IMR-90 (cell line): ENCODE measurements around the gene OSGEP. TPM values are rescaled to one million over a fixed set of nuclear protein-coding genes. Genes with fewer than 3 reads are reported as not detected.

Source experiments
- ATAC-seq: fragments of 200-7000 bp; cut with Tn5 transposase; 2 replicates; pipeline ENCODE4 v1.9.1; 2020; ENCODE audit warnings: low read depth, mild to moderate bottlenecking, moderate library complexity
- BruUV-seq: library from RNA; stranded (reverse); fragments of 400-500 nt; replicated peaks from 2 replicates; lab custom pipeline; 2021; lab: Mats Ljungman, UMichigan
- CTCF ChIA-PET: fragments of 300-600 bp; formaldehyde crosslinking; extraction: SDS; loops from one replicate; lab custom pipeline; 2021; ENCODE audit warnings: antibody characterized with exemption; lab: Yijun Ruan, JAX
- POLR2A ChIA-PET: fragments of 300-600 bp; sonication (Branson Sonifier 250); formaldehyde crosslinking; loops from one replicate; lab custom pipeline; 2022; ENCODE audit warnings: antibody characterized with exemption; ENCODE audit not compliant: unreplicated experiment; lab: Charles Lee
- DNase-seq: peaks from one replicate; pipeline ENCODE4 v3.0.0; 2013
- H2AFZ ChIP-seq: replicated peaks from 2 replicates; pipeline ENCODE3; 2013; ENCODE audit warnings: low read length, mild to moderate bottlenecking; ENCODE audit not compliant: poor library complexity
- H2AK5ac ChIP-seq: 2 replicates; pipeline ENCODE4 v1.6.1; 2013; ENCODE audit warnings: low read depth, low read length, inconsistent platforms
- H2AK9ac ChIP-seq: replicated peaks from 2 replicates; pipeline ENCODE3; 2013; ENCODE audit warnings: mild to moderate bottlenecking, low read depth, low read length, moderate library complexity; ENCODE audit not compliant: poor library complexity
- H2BK120ac ChIP-seq: 2 replicates; pipeline ENCODE4 v1.6.1; 2013; ENCODE audit warnings: low read depth, low read length, inconsistent platforms
- H2BK15ac ChIP-seq: 3 replicates; pipeline ENCODE4 v1.6.1; 2013; ENCODE audit warnings: low read depth, low read length, inconsistent platforms
- H2BK20ac ChIP-seq: 2 replicates; pipeline ENCODE4 v1.6.1; 2013; ENCODE audit warnings: low read depth, mild to moderate bottlenecking, inconsistent platforms, low read length, moderate library complexity
- H2BK5ac ChIP-seq: 2 replicates; pipeline ENCODE4 v1.6.1; 2013; ENCODE audit warnings: mild to moderate bottlenecking, low read depth, low read length, inconsistent platforms; ENCODE audit not compliant: poor library complexity, severe bottlenecking
- H3K14ac ChIP-seq: replicated peaks from 2 replicates; pipeline ENCODE4 v1.6.1; 2013; ENCODE audit warnings: low read depth, low read length, inconsistent platforms
- H3K18ac ChIP-seq: 2 replicates; pipeline ENCODE4 v1.6.1; 2013; ENCODE audit warnings: low read depth, low read length, control low read depth
- H3K23ac ChIP-seq: 2 replicates; pipeline ENCODE4 v1.6.1; 2013; ENCODE audit warnings: low read depth, low read length, inconsistent platforms
- H3K27ac ChIP-seq: 2 replicates; pipeline ENCODE4 v1.5.1; 2013; ENCODE audit warnings: mild to moderate bottlenecking, control low read depth, low read length; ENCODE audit not compliant: insufficient read depth
- H3K27me3 ChIP-seq: 2 replicates; pipeline ENCODE4 v1.6.1; 2013; ENCODE audit warnings: low read length; ENCODE audit not compliant: control insufficient read depth, insufficient read depth
- H3K36me3 ChIP-seq: 2 replicates; pipeline ENCODE4 v1.6.1; 2013; ENCODE audit warnings: low read length, mixed read lengths; ENCODE audit not compliant: control insufficient read depth, insufficient read depth
- H3K4ac ChIP-seq: 2 replicates; pipeline ENCODE4 v1.6.1; 2013; ENCODE audit warnings: low read depth, low read length, inconsistent platforms
- H3K4me1 ChIP-seq: 2 replicates; pipeline ENCODE4 v1.6.1; 2013; ENCODE audit warnings: low read length, mixed read lengths; ENCODE audit not compliant: control insufficient read depth, insufficient read depth
- H3K4me2 ChIP-seq: 2 replicates; pipeline ENCODE4 v1.6.1; 2013; ENCODE audit warnings: low read depth, mild to moderate bottlenecking, control low read depth, low read length, moderate library complexity
- H3K4me3 ChIP-seq: 2 replicates; pipeline ENCODE4 v1.5.1; 2013; ENCODE audit warnings: low read depth, mild to moderate bottlenecking, control low read depth, low read length, moderate library complexity; ENCODE audit not compliant: insufficient read depth
- H3K56ac ChIP-seq: 2 replicates; pipeline ENCODE4 v1.6.1; 2013; ENCODE audit warnings: low read length, inconsistent platforms; ENCODE audit not compliant: insufficient read depth; ENCODE audit errors: extremely low read depth
- H3K79me1 ChIP-seq, 2 experiments: 2 replicates each; pipeline ENCODE4 v1.6.1; 2013; ENCODE audit warnings: low read length in 2 of 2, inconsistent platforms in 1 of 2, low read depth in 1 of 2
- H3K9ac ChIP-seq: 2 replicates; pipeline ENCODE4 v1.6.1; 2013; ENCODE audit warnings: low read depth, low read length, control low read depth
- H3K9me1 ChIP-seq: 2 replicates; pipeline ENCODE4 v1.6.1; 2013; ENCODE audit warnings: low read length, inconsistent platforms; ENCODE audit not compliant: insufficient read depth
- H3K9me3 ChIP-seq: 2 replicates; pipeline ENCODE4 v1.6.1; 2013; ENCODE audit warnings: low read length; ENCODE audit not compliant: control insufficient read depth, insufficient read depth
- H4K20me1 ChIP-seq: 2 replicates; pipeline ENCODE4 v1.6.1; 2013; ENCODE audit warnings: low read length, inconsistent platforms; ENCODE audit not compliant: insufficient read depth
- H4K5ac ChIP-seq: 2 replicates; pipeline ENCODE4 v1.6.1; 2013; ENCODE audit warnings: mild to moderate bottlenecking, low read depth, low read length, control low read depth
- H4K8ac ChIP-seq, 2 experiments: 2 replicates each; pipeline ENCODE4 v1.6.1; 2013; ENCODE audit warnings: low read depth in 2 of 2, low read length in 2 of 2, control low read depth in 1 of 2, inconsistent platforms in 1 of 2
- H4K91ac ChIP-seq: 2 replicates; pipeline ENCODE4 v1.6.1; 2013; ENCODE audit warnings: low read depth, low read length, inconsistent platforms; ENCODE audit not compliant: insufficient read depth
- CHD1 ChIP-seq: IDR thresholded peaks from 2 replicates; pipeline ENCODE4 v1.6.1; 2012; ENCODE audit warnings: low read depth, low read length, improper control_type of control experiment
- CTCF ChIP-seq: conservative IDR thresholded peaks from 2 replicates; pipeline ENCODE4 v1.5.1; 2012; ENCODE audit warnings: mild to moderate bottlenecking, low read depth, low read length, improper control_type of control experiment
- FOS ChIP-seq: fragments of 150-350 bp; IDR thresholded peaks from 2 replicates; pipeline ENCODE4 v1.6.1; 2016; ENCODE audit warnings: low read depth, low read length
- MAFK ChIP-seq: IDR thresholded peaks from 2 replicates; pipeline ENCODE4 v1.6.1; 2012; ENCODE audit warnings: low read depth, low read length, improper control_type of control experiment
- MAZ ChIP-seq: IDR thresholded peaks from 2 replicates; pipeline ENCODE4 v1.6.1; 2012; ENCODE audit warnings: low read depth, mild to moderate bottlenecking, low read length, improper control_type of control experiment, moderate library complexity, borderline replicate concordance
- MXI1 ChIP-seq: IDR thresholded peaks from 2 replicates; pipeline ENCODE4 v1.6.1; 2012; ENCODE audit warnings: low read depth, mild to moderate bottlenecking, low read length, moderate library complexity, borderline replicate concordance
- POLR2A ChIP-seq: IDR thresholded peaks from 2 replicates; pipeline ENCODE4 v1.6.1; 2012; ENCODE audit warnings: mild to moderate bottlenecking, low read depth, low read length
- RAD21 ChIP-seq: IDR thresholded peaks from 2 replicates; pipeline ENCODE4 v1.6.1; 2012; ENCODE audit warnings: low read length, improper control_type of control experiment
- SMC3 ChIP-seq: fragments of 150-350 bp; IDR thresholded peaks from 2 replicates; pipeline ENCODE4 v1.6.1; 2016; ENCODE audit warnings: low read depth, mild to moderate bottlenecking, antibody characterized with exemption, low read length, moderate library complexity
- USF2 ChIP-seq: fragments of 150-350 bp; IDR thresholded peaks from 2 replicates; pipeline ENCODE4 v1.6.1; 2017; ENCODE audit warnings: mild to moderate bottlenecking, antibody characterized with exemption, low read length, low read depth
- WGBS, 2 experiments: methylation state at CpG; one replicate each; pipeline versions ENCODE4 v1.1.5 to v1.1.7; 2013; ENCODE audit warnings: missing lambda C conversion rate in 2 of 2; ENCODE audit not compliant: insufficient read length in 1 of 2; ENCODE audit errors: extremely low coverage in 2 of 2; 5-methylcytosine and 5-hydroxymethylcytosine counted together
- dilution Hi-C: fragments of 300-500 bp; cut with HindIII; formaldehyde crosslinking; loops from one replicate; pipeline ENCODE4 v1.14.3; 2018; ENCODE audit warnings: low sequenced_read_pairs; ENCODE audit not compliant: unreplicated experiment
- in situ Hi-C: fragments of 300-500 bp; cut with MboI; formaldehyde crosslinking; loops from 3 replicates; pipeline ENCODE4 v1.14.3; 2019; ENCODE audit warnings: low sequenced_read_pairs, inconsistent platforms, mixed read lengths
- intact Hi-C: fragments of 100-400 bp; cut with micrococcal nuclease; formaldehyde crosslinking; loops from 2 replicates; pipeline ENCODE4 v1.10.0; 2022
- polyA plus RNA-seq, 3 experiments: library from polyadenylated mRNA; depleted of rRNA; stranded (reverse); fragments of >200 nt; gene quantifications; 2 replicates each; pipeline ENCODE4 v1.2.3, GENCODE V29; 2012; ENCODE audit warnings: low replicate concordance in 1 of 3
- total RNA-seq: library from RNA; depleted of rRNA; stranded (reverse); fragments of >200 nt; gene quantifications from 2 replicates; pipeline ENCODE4 v1.2.3, GENCODE V29; 2012

Gene OSGEP
- total and polyA plus RNA-seq, 2 of the 4 experiments (the other 2 are of a cell fraction) = 24.7 to 32.4 TPM

GRCh38 chr14:20468764-20469241 lies 14.2 kb upstream of the OSGEP start:
- no peak for ATAC-seq
- POLR2A ChIA-PET = no interaction called here

More at GRCh38 chr14:20468764-20469241, 14.2 kb upstream of the OSGEP start:
- H4K5ac ChIP-seq = no peak overlapping the region
- no peak overlapping the region for H3K27ac ChIP-seq
- no peak overlapping the region for H2AK9ac ChIP-seq
- no CpG with 5 or more reads among the region's 16 CpGs for WGBS, 2 experiments
- in situ Hi-C loops (loop anchor here (25.0 kb wide), 1 partner anchor 618 kb away; the partner anchor contains the start of gene ZNF219), intact Hi-C loops (loop anchor here (5.0 kb wide), 1 partner anchor 63 kb away; no protein-coding TSS in a partner anchor), dilution Hi-C loops (no loop called here)
- H4K91ac ChIP-seq = no peak overlapping the region
- H3K27me3 ChIP-seq = no peaks in the 10 kb centered on the region
- H3K18ac ChIP-seq = no peak overlapping the region
- no peak for DNase-seq
- no peak overlapping the region for H4K8ac ChIP-seq
- CTCF ChIA-PET = no interaction called here
- no peak overlapping the region for H3K23ac ChIP-seq
- no peaks in the 10 kb centered on the region for H4K20me1 ChIP-seq
- peak overlapping the region; percentile 88 for H2AFZ ChIP-seq
- H3K4me3 ChIP-seq = peak overlapping the region; percentile 88
- no peaks in the 10 kb centered on the region for H3K36me3 ChIP-seq
- no peak overlapping the region for H3K9ac ChIP-seq
- H2AK5ac ChIP-seq = no peak overlapping the region
- no peak overlapping the region for H2BK120ac ChIP-seq
- BruUV-seq = no TSS peak
- H3K9me3 ChIP-seq = no peaks in the 10 kb centered on the region
- H3K9me1 ChIP-seq = peaks cover 7% of the 10 kb centered on the region
- no peak overlapping the region for H3K4ac ChIP-seq
- H3K4me2 ChIP-seq = peak overlapping the region; percentile 95
- no peak for TF ChIP-seq POLR2A
- TF ChIP-seq CHD1 = no peak
- TF ChIP-seq RAD21 = no peak
- TF ChIP-seq CTCF = no peak
- TF ChIP-seq SMC3 = no peak
- TF ChIP-seq MAFK = no peak
- TF ChIP-seq USF2 = no peak
- no peak for TF ChIP-seq MAZ
- no peak for TF ChIP-seq FOS
- no peak for TF ChIP-seq MXI1
- H3K14ac ChIP-seq = no peak overlapping the region
- no peak overlapping the region for H2BK15ac ChIP-seq
- no peak overlapping the region for H2BK5ac ChIP-seq
- H3K4me1 ChIP-seq = peaks cover 4% of the 10 kb centered on the region; the same call in 1 of the 2 replicates
- peaks cover 15 to 17% of the 10 kb centered on the region in 2 experiments for H3K79me1 ChIP-seq
- no peak overlapping the region for H3K56ac ChIP-seq
- H2BK20ac ChIP-seq = no peak overlapping the region
